RWPE2 (cell line): ENCODE data around the gene PDILT.
A peak's percentile ranks its signal among the peaks of the same experiment; 100 is the strongest.
"Not testable (repeated sequence)": the region's sequence is repeated elsewhere in the genome, so short reads cannot be mapped to it uniquely, and the experiment has no call there.

Experiments used
- ATAC-seq: fragments of 200-7000 bp; cut with Tn5 transposase; 3 replicates; pipeline ENCODE4 v1.9.1; 2021; ENCODE audit warnings: low read depth
- DNase-seq: peaks from one replicate; pipeline ENCODE4 v3.0.0-alpha.2; 2020; ENCODE audit warnings: low spot score
- H3K27ac ChIP-seq: fragments of 450-650 bp; 2 replicates; pipeline ENCODE4 v1.5.1; 2017; ENCODE audit warnings: mild to moderate bottlenecking; ENCODE audit not compliant: poor library complexity, severe bottlenecking
- H3K27me3 ChIP-seq: fragments of 250-450 bp; sonication (Bioruptor Pico); 2 replicates; pipeline ENCODE4 v1.5.1; 2021; ENCODE audit warnings: mild to moderate bottlenecking, moderate library complexity; ENCODE audit not compliant: insufficient read depth, poor library complexity, severe bottlenecking
- H3K36me3 ChIP-seq: fragments of 250-450 bp; sonication (Bioruptor Pico); 2 replicates; pipeline ENCODE4 v1.5.1; 2020; ENCODE audit warnings: low read depth, mild to moderate bottlenecking, moderate library complexity
- H3K4me1 ChIP-seq: fragments of 250-450 bp; sonication (Bioruptor Pico); 2 replicates; pipeline ENCODE4 v1.5.1; 2021; ENCODE audit warnings: mild to moderate bottlenecking, moderate library complexity; ENCODE audit not compliant: insufficient read depth, poor library complexity, severe bottlenecking
- H3K4me3 ChIP-seq: fragments of 250-450 bp; sonication (Bioruptor Pico); 2 replicates; pipeline ENCODE4 v1.5.1; 2021; ENCODE audit warnings: mild to moderate bottlenecking, moderate library complexity; ENCODE audit not compliant: severe bottlenecking
- H3K9me3 ChIP-seq: fragments of 250-450 bp; sonication (Bioruptor Pico); 2 replicates; pipeline ENCODE4 v1.5.1; 2021; ENCODE audit warnings: mild to moderate bottlenecking, moderate library complexity; ENCODE audit not compliant: severe bottlenecking
- TF ChIP-seq, protein P1 (sequence below): fragments of 450-650 bp; IDR thresholded peaks from one replicate; pipeline ENCODE4 v1.5.1; 2017; ENCODE audit warnings: mild to moderate bottlenecking, moderate library complexity; ENCODE audit not compliant: poor library complexity, severe bottlenecking

Gene PDILT

GRCh38 chr16:20430948-20431347 lies 26.4 kb upstream of the PDILT start:
- H3K27me3 ChIP-seq, result no peaks in the 10 kb centered on the region
- H3K27ac ChIP-seq, result no peak overlapping the region
- no peaks in the 10 kb centered on the region for H3K9me3 ChIP-seq
- no peaks in the 10 kb centered on the region for H3K4me1 ChIP-seq
- TF ChIP-seq, protein P1, sequence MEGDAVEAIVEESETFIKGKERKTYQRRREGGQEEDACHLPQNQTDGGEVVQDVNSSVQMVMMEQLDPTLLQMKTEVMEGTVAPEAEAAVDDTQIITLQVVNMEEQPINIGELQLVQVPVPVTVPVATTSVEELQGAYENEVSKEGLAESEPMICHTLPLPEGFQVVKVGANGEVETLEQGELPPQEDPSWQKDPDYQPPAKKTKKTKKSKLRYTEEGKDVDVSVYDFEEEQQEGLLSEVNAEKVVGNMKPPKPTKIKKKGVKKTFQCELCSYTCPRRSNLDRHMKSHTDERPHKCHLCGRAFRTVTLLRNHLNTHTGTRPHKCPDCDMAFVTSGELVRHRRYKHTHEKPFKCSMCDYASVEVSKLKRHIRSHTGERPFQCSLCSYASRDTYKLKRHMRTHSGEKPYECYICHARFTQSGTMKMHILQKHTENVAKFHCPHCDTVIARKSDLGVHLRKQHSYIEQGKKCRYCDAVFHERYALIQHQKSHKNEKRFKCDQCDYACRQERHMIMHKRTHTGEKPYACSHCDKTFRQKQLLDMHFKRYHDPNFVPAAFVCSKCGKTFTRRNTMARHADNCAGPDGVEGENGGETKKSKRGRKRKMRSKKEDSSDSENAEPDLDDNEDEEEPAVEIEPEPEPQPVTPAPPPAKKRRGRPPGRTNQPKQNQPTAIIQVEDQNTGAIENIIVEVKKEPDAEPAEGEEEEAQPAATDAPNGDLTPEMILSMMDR, result no peak
- ATAC-seq, result no peak
- no peaks in the 10 kb centered on the region for H3K36me3 ChIP-seq
- no peak overlapping the region for H3K4me3 ChIP-seq
- DNase-seq, result no peak

GRCh38 chr16:20430480-20430879 lies 25.9 kb upstream of the PDILT start:
- not testable (repeated sequence) for H3K27me3 ChIP-seq, H3K9me3 ChIP-seq, H3K36me3 ChIP-seq, H3K27ac ChIP-seq, H3K4me3 ChIP-seq, H3K4me1 ChIP-seq, ATAC-seq, DNase-seq

DNA sequence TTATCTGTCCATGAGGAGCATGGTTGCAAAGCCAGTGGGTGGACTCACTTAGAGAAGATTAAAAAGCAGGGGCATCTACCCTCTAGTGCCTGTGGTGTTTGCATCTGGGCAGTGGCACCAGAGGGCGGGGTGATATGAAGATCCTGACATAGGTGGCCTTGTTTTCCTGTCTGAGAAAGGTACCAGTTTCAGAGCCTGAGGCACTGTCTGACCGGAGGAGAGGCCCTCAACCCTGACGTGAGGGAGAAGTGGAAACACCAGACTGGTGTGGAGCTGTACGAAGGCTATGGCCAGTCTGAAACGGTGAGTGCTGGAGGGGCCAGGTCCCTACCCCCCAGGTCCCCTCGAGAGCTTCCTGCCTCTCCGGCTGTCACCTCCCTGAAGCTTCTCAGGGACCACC lies 25.0 kb upstream of the PDILT start:
- H3K9me3 ChIP-seq, H3K4me1 ChIP-seq, ATAC-seq, H3K4me3 ChIP-seq, H3K36me3 ChIP-seq, H3K27ac ChIP-seq, DNase-seq, H3K27me3 ChIP-seq: not testable (repeated sequence)

DNA sequence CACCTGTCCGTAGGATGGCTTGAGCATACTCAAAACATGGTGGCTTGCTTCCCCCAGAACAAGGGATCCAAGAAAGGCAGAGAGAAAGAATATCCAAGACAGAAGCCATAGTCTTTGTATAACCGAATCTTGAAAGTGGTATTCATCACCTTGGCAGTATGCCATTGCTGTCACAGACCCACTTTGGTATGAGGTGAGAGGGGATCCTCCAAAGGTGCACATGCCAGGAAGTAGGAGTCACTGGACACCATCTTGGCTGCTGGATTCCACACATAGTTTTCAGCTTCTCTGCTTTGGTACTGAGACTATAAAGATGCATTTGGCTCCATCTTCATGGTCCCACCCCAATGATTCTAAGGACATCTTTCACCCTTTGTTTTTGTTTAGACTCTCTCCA lies 22.9 kb upstream of the PDILT start:
- not testable (repeated sequence) for H3K36me3 ChIP-seq, H3K9me3 ChIP-seq, H3K27me3 ChIP-seq, H3K4me3 ChIP-seq, H3K27ac ChIP-seq, H3K4me1 ChIP-seq, DNase-seq
- peak; percentile 40; the same call in 1 of the 3 replicates for ATAC-seq

DNA sequence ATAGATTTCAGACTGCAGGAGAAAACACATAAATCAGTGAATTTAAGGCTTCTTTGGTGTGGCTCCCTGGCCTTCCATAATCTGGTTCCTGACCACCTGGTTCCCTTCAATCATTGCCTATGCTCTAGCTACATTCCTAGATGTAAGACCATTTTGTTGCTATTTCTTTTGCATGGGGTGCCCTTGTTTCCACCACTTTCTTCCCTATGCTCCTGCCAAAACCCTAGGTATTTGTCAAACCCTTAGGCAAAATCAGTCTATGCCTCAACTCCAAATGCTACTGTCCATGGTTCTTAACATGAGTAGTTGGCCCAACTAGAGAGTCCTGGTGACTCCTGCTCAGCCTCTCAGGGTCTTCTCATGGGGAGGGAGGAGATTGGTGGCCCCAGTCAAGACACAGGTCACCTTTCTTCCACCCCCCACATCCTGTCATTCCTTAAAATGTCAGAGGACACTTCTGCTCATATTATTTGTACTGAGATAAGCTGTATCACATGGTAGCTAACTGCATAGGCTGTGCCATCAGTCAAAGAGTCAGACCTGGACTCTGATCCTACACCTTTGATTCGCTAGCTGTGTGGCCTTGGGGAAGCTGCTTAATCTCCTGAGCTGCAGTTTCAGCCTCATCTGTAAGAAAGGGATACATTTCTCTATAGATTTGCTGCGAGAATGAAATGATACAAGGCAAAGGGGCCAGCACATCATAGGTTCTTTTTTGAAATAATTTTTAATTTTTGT lies 19.8 kb upstream of the PDILT start:
- Histone ChIP-seq H3K27ac (no peak overlapping the region), H3K36me3 (no peaks in the 10 kb centered on the region), H3K4me1 (no peaks in the 10 kb centered on the region), H3K4me3 (no peak overlapping the region), H3K27me3 (no peaks in the 10 kb centered on the region), H3K9me3 (no peaks in the 10 kb centered on the region)
- TF ChIP-seq, protein P1, result no peak
- DNase-seq (no peak), ATAC-seq (no peak)

DNA sequence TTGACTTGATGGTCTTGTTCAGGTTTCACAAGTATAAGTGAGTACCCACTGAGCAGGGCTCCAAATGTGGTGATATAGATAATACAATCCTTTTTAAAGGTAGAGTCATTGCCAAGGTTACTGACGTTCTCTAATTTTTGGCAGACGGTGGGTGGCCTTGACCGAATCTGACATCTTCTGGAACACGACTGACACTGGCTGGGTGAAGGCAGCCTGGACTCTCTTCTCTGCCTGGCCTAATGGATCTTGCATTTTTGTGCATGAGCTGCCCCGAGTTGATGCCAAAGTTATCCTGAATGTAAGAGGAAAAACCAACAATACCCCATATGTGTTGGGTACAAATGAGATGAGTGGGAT lies 19.2 kb upstream of the PDILT start:
- ATAC-seq, DNase-seq, H3K27ac ChIP-seq, H3K4me1 ChIP-seq, H3K27me3 ChIP-seq, H3K4me3 ChIP-seq, H3K36me3 ChIP-seq, H3K9me3 ChIP-seq: not testable (repeated sequence)

DNA sequence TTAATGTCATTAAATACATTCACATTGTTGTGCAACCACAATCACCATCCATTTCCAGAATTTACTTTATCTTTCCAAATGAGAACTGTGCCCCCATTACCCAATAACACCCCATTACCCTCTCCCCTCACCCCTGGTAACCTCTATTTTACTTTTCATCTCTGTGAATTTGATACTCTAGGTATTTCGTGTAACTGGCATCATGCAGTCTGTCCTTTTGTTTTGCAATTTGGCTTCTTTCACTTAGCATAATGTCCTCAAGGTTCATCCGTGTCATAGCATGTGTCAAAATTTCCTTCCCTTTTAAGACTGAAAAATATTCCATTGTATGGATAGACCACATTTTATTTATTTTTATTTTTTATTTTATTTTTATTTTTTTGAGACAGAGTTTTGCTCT lies 17.2 kb upstream of the PDILT start:
- not testable (repeated sequence) for H3K27ac ChIP-seq, DNase-seq, H3K36me3 ChIP-seq, H3K27me3 ChIP-seq, H3K4me1 ChIP-seq, H3K9me3 ChIP-seq, H3K4me3 ChIP-seq, ATAC-seq

GRCh38 chr16:20419093-20419492 lies 14.6 kb upstream of the PDILT start:
- H3K36me3 ChIP-seq, DNase-seq: not testable (repeated sequence)

More at GRCh38 chr16:20419093-20419492, 14.6 kb upstream of the PDILT start:
- ATAC-seq, H3K4me3 ChIP-seq, H3K27ac ChIP-seq, H3K27me3 ChIP-seq, H3K9me3 ChIP-seq, H3K4me1 ChIP-seq: not testable (repeated sequence)
